ENCODE measurements around the gene RLBP1.

Gene RLBP1

GRCh38 chr15:89178307-89178977 is 42.9 kb downstream of the RLBP1 start:
- no peak for DNase-seq (ENCODE audit: low read depth in 3 of 3)

GRCh38 chr15:89177633-89178306 is 43.6 kb downstream of the RLBP1 start:
- peak; percentile 40 to 65 (median 41) for DNase-seq (ENCODE audit: low read depth in 3 of 3)

GRCh38 chr15:89177116-89177515 is 44.3 kb downstream of the RLBP1 start:
- DNase-seq (ENCODE audit: low read depth in 3 of 3) = no peak

GRCh38 chr15:89175617-89176191 is 45.7 kb downstream of the RLBP1 start:
- DNase-seq (ENCODE audit: low read depth in 3 of 3) = no peak

- DNase-seq (ENCODE audit: low read depth in 3 of 3) = no peak
These were observed 46.9 kb downstream of the RLBP1 start for GRCh38 chr15:89174476-89174875.

- DNase-seq (ENCODE audit: low read depth in 3 of 3) = no peak
These were observed 48.5 kb downstream of the RLBP1 start for GRCh38 chr15:89172921-89173320.

- peak in 1 of 3 donors; percentile 27 for DNase-seq (ENCODE audit: low read depth in 3 of 3)
These were observed 50.0 kb downstream of the RLBP1 start for GRCh38 chr15:89171136-89172072.

- DNase-seq (ENCODE audit: low read depth in 3 of 3) = no peak
These were observed 51.0 kb downstream of the RLBP1 start for GRCh38 chr15:89170364-89170763.

GRCh38 chr15:89168316-89168833 is 53.0 kb downstream of the RLBP1 start:
- DNase-seq (ENCODE audit: low read depth in 3 of 3) = no peak

GRCh38 chr15:89167267-89168176 is 53.9 kb downstream of the RLBP1 start:
- peak in 2 of 3 donors; percentile 49 to 72 for DNase-seq (ENCODE audit: low read depth in 3 of 3)

GRCh38 chr15:89165677-89166076 is 55.7 kb downstream of the RLBP1 start:
- no peak for DNase-seq (ENCODE audit: low read depth in 3 of 3)

- DNase-seq (ENCODE audit: low read depth in 3 of 3) = no peak
These were observed 56.6 kb downstream of the RLBP1 start for GRCh38 chr15:89164712-89165211.

- DNase-seq (ENCODE audit: low read depth in 3 of 3) = no peak
These were observed 57.9 kb downstream of the RLBP1 start for GRCh38 chr15:89163271-89164055.

- no peak for DNase-seq (ENCODE audit: low read depth in 3 of 3)
These were observed 59.7 kb downstream of the RLBP1 start for GRCh38 chr15:89161666-89162065.
